Hematopoietic multipotent progenitor cell treated with erythropoietin and hydrocortisone succinate and interleukin-3 and kit ligand, for 8 days (in vitro differentiated cells): ENCODE results near the gene CREB3L1.
A peak's percentile ranks its signal among the peaks of the same experiment; 100 is the strongest.
"Not testable (repeated sequence)": the region's sequence is repeated elsewhere in the genome, so short reads cannot be mapped to it uniquely, and the experiment has no call there.

Experiments used
- DNase-seq: peaks from one replicate; pipeline ENCODE4 v3.0.0-alpha.2; 2015

The CREB3L1 gene

DNA sequence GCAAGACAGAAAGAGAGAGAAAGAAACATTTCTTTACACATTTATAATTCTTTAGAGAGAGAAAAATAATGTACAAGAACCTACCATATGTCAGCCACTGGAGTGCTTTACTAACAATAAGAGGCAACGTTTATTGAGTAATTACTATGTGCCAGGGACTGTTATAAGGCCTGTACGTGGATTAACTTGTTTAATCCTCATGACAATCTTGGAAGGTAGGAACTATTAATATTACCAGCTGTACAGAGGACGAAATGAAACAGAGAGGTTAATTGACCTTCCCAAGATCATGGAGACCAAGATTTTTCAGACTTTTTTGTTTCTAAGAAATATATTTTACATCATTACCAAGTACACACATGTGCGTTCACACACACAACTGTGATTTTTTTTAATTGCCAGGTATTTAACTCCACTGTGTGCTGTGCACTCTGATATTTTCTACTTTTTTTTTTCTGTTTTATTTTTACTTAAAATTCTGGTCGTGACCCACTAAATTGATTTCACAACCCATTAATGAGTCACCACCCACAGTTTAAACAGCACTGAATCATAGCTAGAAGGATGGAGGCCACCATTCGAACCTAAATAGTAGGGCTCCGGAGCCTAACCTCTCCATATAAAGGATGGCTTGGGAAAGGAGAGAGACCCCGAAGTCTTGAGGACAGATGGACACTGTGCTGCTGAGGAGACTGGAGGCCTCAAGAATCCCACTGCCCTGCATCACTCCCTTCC, 21.4 kb downstream of the CREB3L1 start:
- DNase-seq: no peak

DNA sequence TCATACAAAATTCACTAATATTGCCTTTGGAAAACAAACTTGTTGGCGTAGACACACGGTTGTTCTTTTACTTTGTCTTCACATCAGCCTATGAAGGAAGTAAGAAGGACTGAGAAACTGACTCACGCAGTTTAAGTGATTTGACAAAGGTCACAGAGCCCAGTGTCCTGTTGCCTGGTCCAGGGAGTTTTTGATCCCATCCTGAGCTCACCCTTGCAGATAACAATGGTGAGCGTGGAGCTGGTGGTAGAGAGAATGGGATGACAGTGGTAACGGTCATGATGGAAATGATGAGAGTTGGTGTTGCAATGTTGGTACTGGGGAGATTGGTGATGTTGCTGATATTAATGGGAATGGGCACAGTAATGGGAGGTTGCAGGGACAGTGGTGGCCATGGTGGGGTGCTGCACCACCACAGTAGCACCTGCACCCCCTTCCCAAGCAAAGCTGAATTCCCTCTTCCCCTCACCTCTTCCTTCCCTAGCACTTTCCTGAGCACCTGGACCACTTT, 22.0 kb downstream of the CREB3L1 start:
- DNase-seq: no peak

GRCh38 chr11:46300270-46300669, 22.8 kb downstream of the CREB3L1 start:
- no peak for DNase-seq

DNA sequence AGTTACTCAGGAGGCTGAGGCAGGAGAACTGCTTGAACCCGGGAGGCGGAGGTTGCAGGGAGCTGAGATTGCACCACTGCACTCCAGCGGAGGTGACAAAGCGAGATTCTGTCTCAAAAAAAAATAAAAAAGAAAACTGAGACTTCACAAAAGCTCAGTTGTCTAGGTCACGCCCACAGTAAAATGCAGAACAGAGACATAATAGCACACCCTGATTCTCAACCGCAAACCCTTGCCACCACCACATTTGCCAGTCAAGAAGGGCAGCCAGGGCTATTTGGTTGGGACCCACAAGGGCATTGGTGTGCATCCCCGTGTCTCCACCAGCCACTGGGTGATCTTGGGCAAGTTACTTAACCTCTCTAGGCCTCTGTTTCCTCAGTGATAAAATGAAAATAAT, 25.4 kb downstream of the CREB3L1 start:
- DNase-seq: no peak

GRCh38 chr11:46304036-46304435, 26.6 kb downstream of the CREB3L1 start:
- DNase-seq: not testable (repeated sequence)

GRCh38 chr11:46304605-46305179, 27.2 kb downstream of the CREB3L1 start:
- no peak for DNase-seq

DNA sequence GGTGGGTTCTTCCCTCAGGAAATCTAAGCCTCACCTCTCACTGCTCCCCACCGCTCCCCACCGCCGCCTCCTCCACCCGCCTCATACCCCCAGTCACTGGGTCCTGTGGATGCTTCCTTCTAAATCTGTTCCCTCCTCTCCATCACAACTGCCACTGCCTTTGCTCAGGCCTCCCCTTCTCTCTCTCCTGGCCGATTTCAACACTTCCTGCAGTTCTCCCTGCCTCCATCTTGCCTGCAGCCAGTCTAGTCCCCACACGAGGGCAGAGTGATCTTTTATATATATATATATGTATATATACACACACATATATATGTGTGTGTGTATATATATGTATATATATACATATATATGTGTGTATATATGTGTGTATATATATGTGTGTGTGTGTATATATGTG, 27.8 kb downstream of the CREB3L1 start:
- DNase-seq: peak; percentile 56

DNA sequence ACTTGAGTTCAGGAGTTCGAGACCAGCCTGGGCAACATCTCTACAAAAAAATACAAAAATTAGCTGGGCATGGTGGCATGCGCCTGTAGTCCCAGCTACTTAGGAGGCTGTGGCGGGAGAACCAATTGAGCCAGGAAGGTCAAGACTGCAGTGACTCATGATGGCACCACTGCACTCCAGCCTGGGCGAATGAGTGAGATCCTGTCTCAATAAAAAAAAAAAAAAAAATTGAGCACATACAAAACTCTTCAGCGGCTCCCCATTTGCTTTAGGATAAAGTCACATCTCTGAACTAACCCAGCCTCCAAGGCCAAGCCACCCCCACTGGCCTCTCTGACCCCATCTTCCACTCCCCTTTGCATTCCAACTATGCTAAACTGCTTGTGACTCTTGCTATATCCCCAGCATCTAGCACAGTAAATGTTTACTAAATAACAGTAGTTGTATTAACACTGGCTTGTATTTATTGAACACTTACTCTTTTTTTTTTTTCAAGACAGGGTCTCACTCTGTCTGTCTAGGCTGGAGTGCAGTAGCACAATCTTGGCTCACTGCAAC, 28.9 kb downstream of the CREB3L1 start:
- no peak for DNase-seq

GRCh38 chr11:46307369-46307768, 29.9 kb downstream of the CREB3L1 start:
- no peak for DNase-seq

- DNase-seq: no peak
These were observed 30.4 kb downstream of the CREB3L1 start for GRCh38 chr11:46307785-46308341.

- peak; percentile 73 for DNase-seq
These were observed 31.4 kb downstream of the CREB3L1 start for GRCh38 chr11:46308631-46309419.

- peak; percentile 78 for DNase-seq
These were observed 32.4 kb downstream of the CREB3L1 start for GRCh38 chr11:46309814-46310259.

GRCh38 chr11:46315033-46315738, 37.7 kb downstream of the CREB3L1 start:
- peak; percentile 91 for DNase-seq

- peak; percentile 95 for DNase-seq
These were observed 38.5 kb downstream of the CREB3L1 start for GRCh38 chr11:46315783-46316563.

GRCh38 chr11:46319074-46319453, 41.6 kb downstream of the CREB3L1 start:
- no peak for DNase-seq

DNA sequence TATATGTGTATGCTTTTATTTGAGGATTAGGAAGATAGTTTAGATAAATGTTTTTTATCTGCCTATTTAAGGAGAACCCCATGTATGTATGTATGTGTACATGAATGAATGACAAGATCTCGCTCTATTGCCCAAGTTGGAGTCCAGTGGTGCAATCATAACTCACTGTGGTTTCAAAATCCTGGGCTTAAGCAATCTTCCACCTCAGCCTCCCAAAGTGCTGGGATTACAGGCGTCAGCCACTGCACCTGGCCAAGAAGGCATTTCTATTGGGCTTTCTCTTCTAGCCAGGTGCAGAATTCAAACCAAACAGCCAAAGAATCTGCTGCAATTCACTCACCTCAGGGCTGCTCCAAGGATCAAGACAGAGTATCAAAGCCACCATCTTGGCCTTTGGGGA, 44.3 kb downstream of the CREB3L1 start:
- DNase-seq: no peak

- peak; percentile 50 for DNase-seq
These were observed 45.3 kb downstream of the CREB3L1 start for GRCh38 chr11:46322759-46323158.

GRCh38 chr11:46326813-46327416, 49.5 kb downstream of the CREB3L1 start:
- no peak for DNase-seq

DNA sequence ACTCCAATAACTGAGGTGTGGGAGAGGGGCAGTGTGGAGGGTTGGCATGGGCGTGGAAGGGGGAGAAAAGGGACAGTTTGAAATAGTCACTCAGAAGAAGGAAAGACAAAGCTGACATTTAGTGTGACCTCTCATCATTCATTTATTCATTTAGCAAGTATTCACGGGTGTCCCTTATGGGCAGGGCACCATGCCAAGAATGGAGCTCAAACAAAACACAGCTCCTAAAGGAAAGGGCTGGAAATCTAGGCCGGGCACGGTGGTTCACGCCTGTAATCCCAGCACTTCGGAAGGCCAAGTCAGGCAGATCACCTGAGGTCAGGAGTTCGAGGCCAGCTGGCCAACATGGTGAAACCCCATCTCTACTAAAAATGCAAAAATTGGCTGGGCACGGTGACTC, 50.4 kb downstream of the CREB3L1 start:
- no peak for DNase-seq

- DNase-seq: no peak
These were observed 52.7 kb downstream of the CREB3L1 start for GRCh38 chr11:46330154-46330553.
